GM21619 (cell line): Measurements from ENCODE around the gene VCX.
"Not testable (repeated sequence)": the region's sequence is repeated elsewhere in the genome, so short reads cannot be mapped to it uniquely, and the experiment has no call there.

Source experiments
- ATAC-seq: cut with Tn5 transposase; IDR thresholded peaks from one replicate; pipeline ENCODE4 v1.9.1; 2021; ENCODE audit not compliant: unreplicated experiment

Gene VCX

DNA sequence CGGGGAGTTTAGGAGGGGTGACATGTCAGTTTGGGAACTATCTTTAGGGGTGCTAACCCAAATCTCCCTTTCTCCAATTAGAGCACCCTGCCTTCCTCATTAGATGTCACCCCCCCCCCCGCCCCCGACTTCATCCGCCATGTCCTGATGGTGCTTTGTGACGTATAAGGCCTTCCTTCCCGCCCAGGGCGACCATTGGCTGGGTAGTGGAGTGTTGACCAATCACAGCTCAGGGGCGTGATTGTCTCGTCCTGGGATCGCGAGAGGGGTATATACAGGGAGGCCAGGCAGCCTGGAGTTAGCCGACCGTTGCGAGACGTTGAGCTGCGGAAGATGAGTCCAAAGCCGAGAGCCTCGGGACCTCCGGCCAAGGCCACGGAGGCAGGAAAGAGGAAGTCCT lies at the start of gene VCX:
Gene VCX, plus strand, starts transcription at position 301 of the 400 bp plus-strand sequence. Its CDS starts 33 bp downstream, at position 334.
- ATAC-seq, result not testable (repeated sequence)

DNA sequence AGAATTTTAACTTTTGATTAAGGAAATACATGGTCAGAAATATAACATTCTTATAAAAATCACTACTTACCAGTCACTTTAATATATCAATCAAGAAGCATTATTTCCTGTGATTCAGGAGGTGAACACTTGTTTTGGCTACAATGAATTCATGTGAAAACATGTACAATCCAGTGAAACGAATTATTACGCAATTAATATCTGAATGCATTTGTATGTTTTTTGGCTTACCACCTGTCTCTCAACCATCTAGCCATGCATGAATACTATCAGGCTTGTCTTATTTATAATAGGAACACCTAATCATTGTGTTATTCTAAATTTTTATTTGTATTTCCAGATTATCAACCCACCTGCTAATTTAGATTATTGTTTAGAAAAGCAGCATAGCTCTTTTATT lies 44.6 kb upstream of the VCX start:
- no peak for ATAC-seq

DNA sequence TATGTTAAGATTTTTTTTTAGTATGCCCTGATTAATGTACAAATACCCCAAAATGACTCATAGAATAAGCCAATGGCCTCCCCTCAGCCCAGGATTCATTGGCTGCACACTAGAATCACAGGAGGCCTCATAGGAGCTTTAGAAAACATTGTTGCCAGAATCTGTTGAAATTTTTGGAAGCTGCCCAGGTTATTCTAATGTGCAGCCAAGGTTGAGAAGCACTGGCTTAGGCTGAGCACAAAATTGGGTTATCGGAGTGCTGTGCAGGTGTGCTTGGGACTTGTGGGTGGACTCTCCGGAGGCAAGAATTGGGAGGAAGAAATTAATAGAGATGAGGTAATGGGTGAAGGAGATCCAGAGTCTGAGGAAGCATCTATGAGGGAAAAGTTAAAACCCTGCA lies 41.3 kb upstream of the VCX start:
- ATAC-seq, result no peak

DNA sequence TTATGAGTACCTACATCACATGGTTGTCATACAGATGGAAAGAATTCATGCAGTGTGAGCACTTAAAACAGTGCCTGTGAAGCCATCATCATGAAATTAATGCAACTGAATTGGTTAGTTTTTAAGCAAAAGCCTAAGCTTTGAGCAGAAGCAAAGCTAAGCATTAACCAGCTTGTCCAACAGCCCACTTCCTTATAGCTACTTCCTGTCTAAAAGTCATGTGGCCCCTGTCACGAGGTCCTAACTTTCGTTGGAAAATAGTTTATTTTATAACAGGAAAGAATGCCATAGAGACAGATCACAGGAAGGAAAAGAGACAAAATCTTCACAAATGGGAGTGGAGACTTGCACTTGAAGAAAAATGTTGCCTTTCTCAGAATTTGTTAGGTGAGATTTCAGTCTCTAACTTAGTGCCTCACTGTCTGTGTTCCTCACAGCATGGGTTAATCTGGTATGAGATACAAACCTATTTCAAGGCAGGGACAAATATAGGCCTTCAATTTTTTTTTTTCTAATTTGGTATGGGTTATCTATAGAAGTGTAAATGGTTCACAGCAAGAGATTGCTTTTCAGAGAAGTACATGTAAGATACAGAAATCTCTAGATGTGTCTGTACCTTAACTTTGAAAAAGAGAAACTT lies 27.7 kb upstream of the VCX start:
- ATAC-seq, result no peak

DNA sequence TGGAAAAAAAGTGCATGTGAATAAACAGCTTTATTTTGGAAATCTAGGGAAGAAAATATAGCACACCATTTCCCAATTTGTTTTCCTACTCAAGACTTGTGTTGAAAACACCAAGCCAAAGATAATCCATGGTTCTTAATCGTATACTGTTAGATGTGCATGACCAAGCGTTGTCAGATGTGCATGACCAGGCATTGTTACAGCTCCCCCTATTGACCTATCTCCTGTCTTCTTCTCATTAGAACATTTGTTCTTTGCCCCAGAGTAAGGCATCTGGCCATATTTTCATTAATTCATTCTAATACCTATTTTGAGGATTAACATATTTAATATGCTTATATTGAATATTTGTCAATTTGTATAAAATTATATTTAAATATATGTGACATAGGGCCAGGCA lies 14.4 kb upstream of the VCX start:
- no peak for ATAC-seq

DNA sequence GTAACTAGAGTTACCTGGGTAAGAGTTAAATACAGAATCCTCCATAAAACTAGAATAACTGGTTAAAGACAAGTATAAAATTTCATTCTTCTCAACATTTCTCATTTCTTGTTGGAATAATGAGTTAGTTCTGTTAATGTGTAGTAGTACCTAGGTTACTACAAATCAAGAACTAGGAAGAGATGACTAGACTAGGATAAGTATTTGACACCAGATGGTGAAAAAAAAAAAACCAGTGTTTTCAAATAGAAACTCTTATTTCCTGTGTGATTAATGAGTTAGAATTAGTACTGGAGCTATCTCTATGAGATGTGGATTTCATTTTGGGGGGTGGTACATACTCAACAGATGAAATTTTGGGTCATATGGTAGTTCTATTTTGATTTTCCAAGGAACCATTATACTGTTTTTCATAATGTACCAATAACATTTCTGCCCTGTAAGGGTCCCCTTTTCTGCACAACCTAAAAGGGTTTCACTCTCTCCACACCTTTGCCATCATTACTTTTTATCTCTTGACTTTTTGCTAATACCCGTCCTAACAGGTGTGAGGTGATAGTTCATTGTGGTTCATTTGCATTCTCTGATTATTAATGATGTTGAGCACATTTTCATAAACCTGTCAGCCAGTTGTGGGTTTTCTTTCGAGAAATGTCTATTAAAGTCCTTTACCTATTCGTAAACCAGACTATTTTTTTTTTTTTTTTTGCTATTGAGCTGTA lies 1.7 kb upstream of the VCX start:
- ATAC-seq, result no peak

DNA sequence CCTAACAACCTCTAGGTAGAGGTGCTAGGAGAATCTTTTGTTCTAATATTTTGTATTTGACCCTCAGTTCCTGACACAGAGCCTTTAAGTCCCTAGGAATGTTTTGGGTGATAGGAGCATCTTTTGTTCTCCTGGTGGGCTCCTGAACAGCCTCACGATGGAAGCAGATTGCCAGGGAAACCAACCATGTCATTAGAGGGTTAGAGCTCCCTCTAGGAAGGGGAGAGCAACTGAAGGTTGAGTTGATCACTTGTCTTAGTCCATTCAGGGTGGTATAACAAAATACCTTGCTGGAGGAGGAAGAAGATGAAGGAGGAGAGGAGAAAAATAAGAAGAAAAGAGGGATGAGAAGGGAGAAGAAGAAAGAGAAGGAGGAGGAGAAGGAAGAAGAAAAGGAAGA lies 9.2 kb downstream of the VCX start:
- no peak for ATAC-seq

DNA sequence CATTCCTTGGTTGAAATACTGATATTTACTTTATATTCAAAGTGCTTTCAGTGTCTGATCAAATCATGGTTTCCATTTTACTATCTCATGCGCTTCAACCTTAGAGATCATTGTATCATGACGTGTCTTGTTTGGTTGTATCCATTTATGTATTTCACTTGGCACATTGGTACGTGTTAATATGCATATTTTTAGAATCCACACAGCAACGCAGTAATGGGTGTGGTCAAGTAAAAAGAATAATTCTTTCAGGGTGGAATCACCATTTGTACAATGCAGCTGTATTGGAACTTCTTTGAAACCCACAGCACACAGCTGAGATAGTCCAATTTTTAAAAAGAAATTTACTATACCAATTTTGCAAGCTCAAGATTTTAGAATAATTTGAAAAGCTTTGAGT lies 29.1 kb downstream of the VCX start:
- ATAC-seq, result no peak

DNA sequence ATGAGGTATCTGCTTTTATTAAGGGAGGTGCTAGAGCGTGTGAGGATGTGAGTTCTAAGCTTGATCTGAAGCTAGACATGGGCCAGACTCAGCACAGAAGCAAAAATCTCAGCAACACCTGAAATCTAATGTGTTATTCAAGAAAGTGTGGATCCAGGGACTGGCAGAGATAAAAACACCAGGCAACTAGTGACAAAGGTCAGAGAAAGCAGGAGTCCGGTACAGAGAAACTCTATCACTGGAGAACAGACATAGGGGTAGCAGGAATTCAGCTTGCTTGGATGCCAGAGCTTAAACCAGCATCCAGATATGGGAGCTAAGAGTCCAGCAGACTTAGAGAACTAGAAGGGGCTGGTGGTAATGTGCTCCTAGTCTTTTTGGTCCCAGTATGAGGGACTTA lies 34.0 kb downstream of the VCX start:
- ATAC-seq, result no peak

DNA sequence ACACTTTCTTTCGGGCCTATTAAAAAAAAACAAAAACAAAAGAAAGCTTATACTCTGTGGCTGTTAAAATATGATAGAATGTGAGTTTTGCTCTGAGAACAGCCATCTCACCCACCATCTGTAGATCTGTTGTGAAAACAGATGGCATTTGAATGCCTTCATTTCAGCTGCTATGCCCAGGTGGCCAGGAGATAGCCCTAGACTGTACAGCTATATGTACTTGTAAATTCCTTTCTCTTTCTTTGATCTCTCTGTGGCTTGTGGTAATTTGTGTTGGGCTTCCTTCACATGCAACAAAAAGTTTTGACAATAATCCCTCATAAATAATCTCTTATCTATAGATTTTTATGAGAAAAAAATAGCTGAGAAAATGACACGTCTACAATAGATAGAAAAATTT lies 46.2 kb downstream of the VCX start:
- ATAC-seq, result no peak

DNA sequence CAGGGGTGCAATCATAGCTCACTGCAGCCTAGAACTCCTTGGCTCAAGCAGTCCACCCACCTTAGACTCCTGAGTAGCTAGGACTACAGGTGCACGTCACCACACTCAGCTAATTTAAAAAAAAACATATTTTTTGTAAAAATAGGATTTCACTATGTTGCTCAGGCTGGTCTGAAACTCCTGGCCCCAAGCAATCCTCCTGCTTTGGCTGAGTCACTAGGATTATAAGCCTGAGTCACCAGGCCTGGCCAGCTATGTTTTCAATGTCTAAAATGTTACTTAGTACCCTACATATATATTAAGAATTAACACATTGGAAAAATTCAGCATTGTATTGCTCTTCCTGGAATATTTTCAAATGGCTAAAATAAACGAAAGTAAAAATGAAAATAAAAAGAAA lies 46.7 kb downstream of the VCX start:
- ATAC-seq, result no peak

DNA sequence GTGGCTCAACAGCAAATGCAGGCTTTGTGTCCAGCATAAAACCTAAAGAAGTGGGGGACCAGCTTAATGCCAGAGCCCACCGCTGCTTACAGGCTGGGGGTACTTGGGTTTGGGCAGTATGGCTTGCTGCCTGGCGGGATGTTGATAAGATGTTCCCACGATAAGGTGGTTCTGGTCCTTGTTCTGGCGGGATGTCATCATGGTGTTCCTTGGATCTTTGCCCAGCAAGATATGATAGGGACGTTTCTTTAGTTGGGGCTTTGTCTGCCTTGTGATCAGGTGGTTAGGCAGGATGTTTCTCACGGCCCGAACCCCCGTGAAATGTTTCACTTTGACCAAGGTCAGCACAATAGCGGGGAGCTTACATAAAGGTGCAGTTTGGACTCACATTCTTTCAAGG lies 49.0 kb downstream of the VCX start:
- ATAC-seq, result no peak
